Brain microvascular endothelial cell (primary cell): ENCODE results near the gene TAPBPL.
A peak's percentile ranks its signal among the peaks of the same experiment; 100 is the strongest.
"Not testable (repeated sequence)": the region's sequence is repeated elsewhere in the genome, so short reads cannot be mapped to it uniquely, and the experiment has no call there.

Experiments used
- DNase-seq: peaks from one replicate; pipeline ENCODE4 v3.0.0-alpha.2; 2020
- H3K27ac ChIP-seq: fragments of 250-450 bp; sonication (Bioruptor Pico); 2 replicates; pipeline ENCODE4 v1.5.1; 2020; ENCODE audit warnings: mild to moderate bottlenecking, moderate library complexity
- H3K27me3 ChIP-seq: fragments of 250-450 bp; sonication (Bioruptor Pico); replicated peaks from 2 replicates; pipeline ENCODE4 v1.5.1; 2020; ENCODE audit warnings: mild to moderate bottlenecking
- H3K36me3 ChIP-seq: fragments of 250-450 bp; sonication (Bioruptor Pico); replicated peaks from 2 replicates; pipeline ENCODE4 v1.5.1; 2020; ENCODE audit warnings: mild to moderate bottlenecking
- H3K4me3 ChIP-seq: 2 replicates; pipeline ENCODE4 v1.5.1; 2011; ENCODE audit warnings: low read depth, mild to moderate bottlenecking, control low read depth, low read length, moderate library complexity
- CTCF ChIP-seq: IDR thresholded peaks from 2 replicates; pipeline ENCODE4 v1.5.1; 2011; ENCODE audit warnings: low read depth, mild to moderate bottlenecking, moderate library complexity, low read length, control low read depth, inconsistent platforms; ENCODE audit errors: missing control alignments
- in situ Hi-C: cut with HindIII; loops from 2 replicates; pipeline ENCODE4 v1.10.0; 2017; ENCODE audit warnings: low sequenced_read_pairs, low pct_ligation_motif_present

Gene TAPBPL

GRCh38 chr12:6489449-6489848 is 37.6 kb downstream of the TAPBPL start:
- in situ Hi-C loops = no loop called here
- TF ChIP-seq CTCF = no peak
- no peak for DNase-seq
- Histone ChIP-seq H3K27me3 (no peaks in the 10 kb centered on the region), H3K36me3 (no peaks in the 10 kb centered on the region), H3K4me3 (no peak overlapping the region), H3K27ac (no peak overlapping the region)

- DNase-seq, H3K27ac ChIP-seq, in situ Hi-C loops, H3K27me3 ChIP-seq, H3K36me3 ChIP-seq, H3K4me3 ChIP-seq: not testable (repeated sequence)
Observed at GRCh38 chr12:6490673-6491072, 38.8 kb downstream of the TAPBPL start.

DNA sequence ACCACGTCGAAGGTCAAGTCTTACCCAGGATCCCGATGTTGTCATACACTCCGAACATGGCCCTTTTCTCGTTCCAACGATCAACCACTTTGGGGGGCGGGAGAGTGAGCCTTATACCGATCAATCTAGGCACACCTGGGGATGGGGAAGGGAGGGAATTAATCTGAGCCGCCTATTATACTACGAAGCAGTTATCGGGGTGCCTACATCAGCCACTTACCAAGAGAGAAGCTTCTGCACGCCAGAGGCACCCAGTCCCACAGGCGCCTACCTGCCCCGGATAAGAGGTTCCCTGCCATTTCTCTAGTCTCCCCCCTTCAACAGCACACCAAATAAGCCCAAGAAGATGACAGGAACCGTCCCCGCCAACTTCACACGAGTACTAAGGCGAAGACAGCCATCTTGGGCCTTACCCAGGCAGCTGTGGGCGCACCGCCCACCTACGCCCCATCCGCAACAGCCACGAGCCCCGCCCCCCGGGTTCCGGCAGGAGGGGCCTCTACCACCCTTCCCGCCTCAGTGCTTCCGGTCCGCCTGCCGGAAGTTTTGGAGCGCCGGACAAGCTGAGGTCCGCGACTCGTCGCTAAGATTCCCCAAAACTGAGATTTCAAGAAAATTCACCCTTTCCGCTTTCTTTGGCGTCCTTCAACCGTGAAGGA is 41.1 kb downstream of the TAPBPL start, which contains the start of gene MRPL51:
Gene MRPL51, minus strand, starts transcription at position 425 of the 659 bp plus-strand sequence. Its CDS starts 126 bp downstream, at position 299.
- H3K4me3 ChIP-seq = peak within 1 kb of the TSS; percentile 93
- peak within 1 kb of the TSS; percentile 91 for H3K27ac ChIP-seq
- in situ Hi-C loops = no loop called here
- no peaks in the 10 kb centered on the region for H3K27me3 ChIP-seq
- no peak for TF ChIP-seq CTCF
- peak; percentile 94 for DNase-seq
- peaks cover 3% of the 10 kb centered on the region for H3K36me3 ChIP-seq

DNA sequence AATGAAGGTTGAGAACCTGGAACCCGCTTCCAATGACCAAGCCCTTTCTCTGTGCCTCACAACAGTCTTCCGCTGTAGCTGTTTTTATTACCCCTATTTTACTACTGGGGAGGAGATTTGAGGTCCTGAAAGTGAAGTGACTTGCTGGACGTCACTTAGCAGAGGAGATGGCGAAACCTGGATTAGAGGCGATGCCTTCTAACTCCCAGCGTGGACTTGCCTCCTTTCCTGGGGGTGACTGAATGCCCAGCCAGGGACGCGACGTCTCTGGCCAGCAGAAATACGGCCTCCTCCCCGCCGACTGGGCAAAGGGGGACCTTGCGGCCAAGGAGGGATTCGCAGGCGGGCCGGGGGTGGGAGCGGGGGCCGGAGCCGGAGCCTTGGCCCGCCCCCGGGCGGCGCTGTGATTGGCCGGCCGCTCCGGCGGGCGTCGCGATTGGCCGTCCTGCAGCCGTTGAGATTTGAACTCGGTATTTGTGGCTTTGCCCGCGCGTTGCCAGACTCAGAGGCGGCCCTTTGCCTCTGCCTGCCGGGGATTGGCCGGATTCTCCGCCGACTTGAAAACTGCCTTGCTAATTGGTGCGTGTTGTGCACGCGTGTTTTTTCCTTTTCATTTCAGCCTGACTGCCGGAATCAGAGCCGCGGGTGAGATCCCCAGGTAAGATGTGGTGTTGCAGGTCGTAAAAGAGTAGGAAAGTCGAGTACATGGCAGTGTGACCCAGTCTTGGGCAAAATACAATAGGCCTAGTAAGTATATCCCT is 41.8 kb downstream of the TAPBPL start, which contains the start of gene NCAPD2:
Gene NCAPD2, plus strand, starts transcription at position 606 of the 761 bp plus-strand sequence. CDS start 997 bp downstream, outside the sequence.
- H3K36me3 ChIP-seq = peaks cover 4% of the 10 kb centered on the region
- peak; percentile 19 for TF ChIP-seq CTCF
- in situ Hi-C loops = no loop called here

DNA sequence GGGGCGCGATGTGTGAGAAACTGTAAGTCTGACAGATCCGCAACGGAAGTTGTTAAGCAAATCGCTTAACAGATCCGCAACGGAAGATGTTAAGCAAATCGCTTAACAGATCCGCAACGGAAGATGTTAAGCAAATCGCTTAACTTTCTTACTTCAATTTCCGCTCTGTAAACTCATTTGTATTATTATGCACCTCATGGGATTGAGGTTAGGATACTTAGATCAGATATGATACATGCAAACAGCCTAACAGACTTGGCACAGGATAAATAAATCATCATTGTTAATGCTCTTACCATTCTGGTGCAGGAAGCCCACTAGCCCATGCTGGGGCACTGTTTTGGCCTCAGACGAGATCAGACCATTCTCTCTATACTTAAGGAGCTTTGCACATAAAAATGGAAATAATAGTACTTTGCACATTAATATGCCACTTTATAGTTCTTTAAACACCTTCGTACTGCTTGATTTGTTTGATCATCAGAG is 42.5 kb downstream of the TAPBPL start:
- DNase-seq = peak; percentile 10
- peak; percentile 43 for TF ChIP-seq CTCF
- Histone ChIP-seq H3K27ac (peak overlapping the region; percentile 41), H3K27me3 (no peaks in the 10 kb centered on the region), H3K36me3 (peaks cover 8% of the 10 kb centered on the region), H3K4me3 (peak overlapping the region; percentile 84)
- in situ Hi-C loops = no loop called here

More for the DNA sequence above, 41.8 kb downstream of the TAPBPL start, which contains the start of gene NCAPD2:
- no peaks in the 10 kb centered on the region for H3K27me3 ChIP-seq
- peak; percentile 97 for DNase-seq
- H3K27ac ChIP-seq = peak within 1 kb of the TSS; percentile 91
- H3K4me3 ChIP-seq = peak within 1 kb of the TSS; percentile 93

GRCh38 chr12:6494968-6495367 is 43.1 kb downstream of the TAPBPL start:
- no peak overlapping the region for H3K27ac ChIP-seq
- H3K36me3 ChIP-seq = peaks cover 9% of the 10 kb centered on the region
- H3K4me3 ChIP-seq = peak overlapping the region; percentile 84
- TF ChIP-seq CTCF = no peak
- DNase-seq = no peak
- H3K27me3 ChIP-seq = no peaks in the 10 kb centered on the region
- in situ Hi-C loops = no loop called here

DNA sequence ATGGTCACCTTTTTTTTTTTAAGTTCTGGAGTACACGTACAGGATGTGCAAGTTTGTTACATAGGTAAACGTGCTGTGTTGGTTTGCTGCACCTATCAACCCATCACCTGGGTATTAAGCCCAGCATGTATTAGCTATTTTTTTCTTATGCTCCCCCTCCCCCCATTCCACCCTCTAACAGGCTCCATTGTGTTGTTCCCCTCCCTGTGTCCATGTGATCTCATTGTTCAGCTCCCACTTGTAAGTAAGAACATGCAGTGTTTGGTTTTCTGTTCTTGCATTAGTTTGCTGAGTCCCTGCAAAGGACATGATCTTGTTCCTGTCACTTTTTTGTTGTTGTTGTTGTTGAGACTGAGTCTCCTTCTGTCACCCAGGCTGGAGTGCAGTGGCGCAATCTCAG is 45.4 kb downstream of the TAPBPL start:
- H3K36me3 ChIP-seq, in situ Hi-C loops, H3K27ac ChIP-seq, H3K4me3 ChIP-seq, DNase-seq, H3K27me3 ChIP-seq: not testable (repeated sequence)
